ENCODE data around the gene ANKH.

Gene ANKH

DNA sequence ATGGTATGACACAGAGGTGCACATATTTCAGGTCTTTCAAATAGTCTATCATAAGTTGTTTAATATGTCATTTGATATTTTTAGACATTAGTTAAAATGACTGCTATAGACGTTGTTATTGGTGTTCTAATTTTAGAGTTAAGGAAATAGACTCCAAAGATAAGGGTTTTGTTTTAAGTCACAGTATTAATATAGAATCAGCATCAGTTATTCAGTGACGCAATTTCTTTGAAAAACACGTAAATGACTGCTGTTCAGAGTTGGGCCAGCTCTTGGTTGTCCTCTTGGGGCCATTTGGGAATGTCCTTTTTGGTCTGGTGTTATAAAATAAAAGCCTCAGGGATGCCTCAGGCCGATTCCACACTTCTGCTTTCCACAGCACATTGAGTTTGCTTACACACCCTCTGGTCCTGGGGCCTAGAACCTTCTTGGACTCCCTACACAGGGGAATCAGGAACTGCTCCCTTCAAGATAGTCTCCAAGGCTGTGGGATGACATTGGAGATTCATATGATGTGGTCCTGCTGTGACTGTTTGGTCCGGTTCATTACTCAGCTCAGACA, 192.7 kb downstream of the ANKH start:
- no peak for DNase-seq

DNA sequence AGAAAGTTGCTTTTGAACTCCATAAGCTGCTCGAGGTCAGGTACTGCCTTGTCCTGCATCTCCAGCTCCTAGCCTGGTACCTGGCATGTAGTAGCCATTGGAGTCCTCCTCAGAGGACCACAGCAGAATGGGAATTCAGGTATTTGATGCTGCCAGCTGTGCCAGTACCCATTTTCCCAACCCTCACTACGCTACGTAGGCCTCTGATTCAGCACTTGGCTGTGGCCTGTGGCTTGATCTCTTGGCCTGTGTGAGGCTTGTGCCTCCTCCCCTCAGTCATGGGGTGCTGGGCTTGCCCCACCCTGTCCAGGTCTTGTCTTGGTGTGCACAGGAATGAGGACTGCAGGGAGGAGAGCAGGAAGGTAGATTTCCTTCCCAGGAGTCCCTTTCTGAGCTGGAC, 195.3 kb downstream of the ANKH start:
- no peak for DNase-seq

DNA sequence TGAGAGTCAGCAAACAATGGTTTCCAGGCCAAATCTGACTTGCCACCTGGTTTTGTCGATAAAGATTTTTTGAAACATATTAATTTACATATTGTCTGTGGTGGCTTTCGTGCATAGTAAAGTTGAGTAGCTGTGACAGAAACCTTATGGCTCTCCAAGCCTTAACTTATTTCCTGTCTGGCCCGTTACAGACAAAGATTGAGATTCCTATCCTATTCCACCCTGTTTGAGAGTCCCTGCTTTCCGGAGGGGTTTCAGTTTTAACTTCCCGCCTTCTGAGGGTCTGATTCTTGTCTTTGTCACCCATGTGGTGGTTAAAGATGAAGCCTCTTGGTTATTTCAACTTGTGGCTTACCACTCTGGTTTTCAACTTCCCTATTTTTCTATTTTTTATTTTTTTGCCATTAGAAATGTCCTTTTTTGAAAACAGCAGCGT, 195.7 kb downstream of the ANKH start:
- DNase-seq: no peak

DNA sequence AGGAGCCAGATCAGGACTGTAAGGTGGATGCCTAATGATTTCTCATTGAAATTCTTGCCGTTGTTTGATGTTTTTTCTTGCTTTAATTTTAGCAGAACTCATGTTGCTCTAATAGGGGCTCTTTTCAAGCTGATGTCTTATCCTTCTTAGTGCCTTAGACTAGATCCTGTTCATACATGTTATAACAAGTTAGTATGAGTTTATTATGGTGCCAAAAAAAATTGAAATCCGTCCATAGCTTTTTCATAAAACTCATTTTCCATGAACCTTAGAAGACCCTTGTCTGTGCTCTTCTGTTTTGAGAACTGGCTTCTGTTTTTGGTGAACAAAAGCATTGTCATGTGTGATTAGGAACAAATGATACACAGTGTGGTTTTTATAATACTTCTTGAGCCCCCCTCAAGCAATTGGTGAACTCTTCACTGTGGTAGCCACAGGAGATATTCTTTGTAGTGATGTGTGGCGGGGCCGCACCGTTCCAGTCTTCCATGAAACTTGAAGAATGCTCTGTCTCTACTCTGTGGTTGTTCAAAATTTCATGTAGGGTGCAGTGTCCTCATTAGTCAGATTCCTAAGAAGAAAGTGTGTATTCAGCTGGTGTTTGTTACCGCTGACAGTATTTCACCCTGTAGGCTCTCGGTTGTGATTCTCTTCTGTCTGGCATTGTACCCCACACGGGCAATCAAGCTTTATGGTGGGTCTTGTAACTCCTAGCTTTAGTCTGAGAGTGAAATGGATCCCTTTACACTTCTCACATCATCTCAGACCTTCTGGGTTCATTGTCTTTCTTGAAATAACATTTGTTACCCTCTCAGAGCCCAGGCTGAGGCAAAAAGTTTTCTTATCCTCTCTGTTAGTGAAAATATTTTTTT, 196.4 kb downstream of the ANKH start:
- DNase-seq: no peak

DNA sequence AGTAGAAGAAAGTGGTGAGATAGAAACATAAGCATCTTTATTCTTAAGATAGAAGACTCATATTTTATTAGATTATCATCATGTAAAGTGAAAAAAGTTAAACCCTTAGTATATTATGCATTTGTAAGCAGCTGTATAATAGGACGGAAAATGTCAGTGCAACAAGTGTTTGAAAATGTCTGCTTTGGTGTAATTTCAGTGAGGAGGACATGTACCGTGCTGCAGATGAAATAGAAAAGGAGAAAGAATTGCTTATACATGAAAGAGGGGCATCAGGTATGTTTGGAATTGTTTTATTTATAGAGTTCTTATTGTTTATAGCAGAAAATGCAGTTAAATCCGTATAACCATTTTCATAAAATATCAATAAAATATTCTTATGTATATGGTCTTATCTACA, 198.1 kb downstream of the ANKH start:
- DNase-seq: no peak

DNA sequence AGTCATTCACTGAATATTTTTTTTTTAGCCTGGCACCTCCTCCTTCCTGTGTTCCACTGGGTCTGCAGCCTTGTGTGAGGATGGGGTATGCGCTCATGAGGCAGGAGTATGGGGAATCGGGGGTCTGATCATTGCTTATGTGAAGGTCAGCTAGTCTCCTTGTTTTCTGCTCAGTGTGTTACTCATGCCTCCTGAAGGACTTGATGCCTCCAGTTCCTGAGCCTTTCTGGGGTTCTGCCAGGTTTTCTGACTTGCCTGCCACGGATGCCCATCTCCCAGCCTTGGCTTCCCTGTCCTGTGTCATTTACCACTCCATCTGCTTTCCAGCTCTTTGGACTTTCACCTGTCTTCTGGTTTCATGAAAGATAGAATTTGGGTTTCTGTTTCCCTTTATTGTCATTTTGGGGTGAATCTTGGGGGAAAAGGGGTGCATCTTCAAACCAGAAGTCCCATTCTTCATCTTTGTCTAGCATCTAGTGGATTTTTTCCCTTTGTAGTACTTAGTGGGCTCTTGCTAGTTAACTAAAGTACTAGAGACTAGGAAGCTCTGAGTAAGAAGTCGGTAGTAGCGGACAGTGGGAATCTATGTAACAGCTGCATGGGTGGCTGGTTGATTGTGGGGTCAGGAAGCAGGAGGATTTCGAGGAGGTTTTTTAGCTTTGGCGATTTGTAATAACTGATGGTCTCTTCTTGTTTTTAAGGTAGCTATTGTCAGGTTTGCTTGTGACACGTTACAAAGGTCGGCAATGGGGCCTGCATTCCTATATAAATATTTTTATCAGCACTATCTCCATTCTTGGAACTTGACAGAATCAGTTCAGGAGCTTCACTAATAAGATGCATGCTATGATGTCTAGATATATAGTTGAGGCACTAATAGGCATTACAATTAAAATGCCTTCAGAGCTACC, 198.8 kb downstream of the ANKH start:
- no peak for DNase-seq

DNA sequence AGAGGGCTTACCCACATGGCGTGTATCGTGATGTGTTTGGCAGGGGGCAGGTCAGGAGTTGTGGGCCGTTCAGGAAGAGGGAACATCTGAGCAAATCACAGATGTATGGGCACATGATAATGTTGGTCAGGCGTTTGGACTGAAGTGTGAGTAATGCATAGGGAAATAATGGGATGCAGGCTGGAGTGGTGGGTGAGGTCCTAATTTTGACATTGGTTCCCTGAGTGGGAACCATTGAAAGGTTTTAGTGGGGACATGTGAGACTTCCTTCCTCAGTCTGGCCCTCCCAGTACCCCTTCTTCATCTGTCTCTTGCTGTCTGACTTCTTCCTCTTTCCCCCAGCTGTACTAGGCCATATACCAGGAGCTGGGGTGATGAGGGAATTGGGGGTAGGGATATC, 199.5 kb downstream of the ANKH start:
- DNase-seq: no peak

DNA sequence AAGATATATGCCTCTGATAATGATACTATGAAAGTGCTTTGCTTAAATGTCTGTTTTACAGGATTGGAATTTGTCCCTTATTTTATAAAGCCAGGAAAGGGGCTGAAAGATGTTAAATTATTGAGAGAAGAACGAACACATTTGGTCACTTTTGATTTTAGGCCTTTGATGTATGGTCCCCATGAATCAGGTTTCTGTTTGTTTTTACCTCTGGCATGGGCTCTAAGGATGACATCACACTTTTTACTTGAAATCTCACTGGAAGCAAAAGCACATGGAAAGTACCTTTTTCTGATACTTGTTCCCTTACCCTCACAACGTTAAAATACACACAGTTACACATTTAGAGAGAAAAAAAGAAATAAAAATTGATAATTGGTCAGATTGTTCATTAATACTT, 200.2 kb downstream of the ANKH start:
- DNase-seq: no peak

DNA sequence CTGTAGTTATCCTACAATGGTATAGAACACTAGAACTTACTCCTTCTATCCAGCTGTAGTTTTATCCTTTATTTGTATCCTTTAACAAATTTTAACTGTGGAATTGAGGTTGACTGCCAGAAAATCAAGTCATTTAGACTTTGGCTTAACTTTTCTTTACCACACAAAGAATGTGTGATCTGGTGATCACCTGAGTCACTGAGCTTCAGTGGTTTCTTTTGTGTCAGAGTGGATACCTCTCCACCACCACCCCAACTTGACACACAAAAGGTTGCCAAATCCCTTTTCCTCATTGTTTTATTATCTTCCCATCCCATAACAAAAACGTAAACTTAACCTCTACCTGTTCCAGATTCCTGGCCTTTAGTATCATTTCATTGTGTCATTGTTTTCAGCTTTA, 201.6 kb downstream of the ANKH start:
- no peak for DNase-seq

DNA sequence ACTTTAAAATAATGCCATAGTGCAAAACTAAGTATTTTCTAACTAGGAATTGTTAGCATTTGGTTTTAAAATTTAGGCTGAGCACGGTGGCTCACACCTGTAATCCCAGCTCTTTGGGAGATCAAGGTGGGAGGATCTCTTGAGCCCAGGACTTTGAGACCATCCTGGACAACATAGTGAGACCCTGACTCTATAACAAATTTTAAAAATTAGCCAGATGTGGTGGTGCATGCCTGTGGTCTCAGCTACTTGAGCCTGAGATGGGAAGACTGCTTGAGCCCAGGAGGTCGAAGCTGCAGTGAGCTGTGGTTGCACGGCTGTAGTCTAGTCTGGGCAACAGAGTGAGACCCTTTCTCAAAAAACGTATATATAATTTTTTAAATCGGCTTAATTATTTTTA, 202.2 kb downstream of the ANKH start:
- DNase-seq: no peak

DNA sequence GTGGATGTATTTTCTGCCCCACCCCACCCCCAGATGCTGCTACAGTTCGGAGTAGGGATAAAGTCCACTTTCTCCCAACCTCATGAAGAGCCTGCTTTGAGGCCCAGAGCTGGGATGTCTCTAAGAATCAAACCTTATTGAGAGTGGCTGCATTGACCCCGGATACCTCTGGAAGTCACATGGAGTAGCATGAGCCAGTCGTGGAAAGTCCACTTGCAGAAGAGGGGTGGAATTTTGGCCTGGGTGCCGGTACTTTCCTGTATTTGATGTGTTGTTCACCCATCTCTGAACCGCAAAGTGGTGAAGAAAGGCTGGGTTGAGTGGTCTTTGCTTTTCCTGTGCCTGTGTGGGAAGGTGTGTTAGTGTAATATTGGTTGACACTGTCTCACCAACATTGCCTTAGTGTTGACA, 203.4 kb downstream of the ANKH start:
- no peak for DNase-seq

DNA sequence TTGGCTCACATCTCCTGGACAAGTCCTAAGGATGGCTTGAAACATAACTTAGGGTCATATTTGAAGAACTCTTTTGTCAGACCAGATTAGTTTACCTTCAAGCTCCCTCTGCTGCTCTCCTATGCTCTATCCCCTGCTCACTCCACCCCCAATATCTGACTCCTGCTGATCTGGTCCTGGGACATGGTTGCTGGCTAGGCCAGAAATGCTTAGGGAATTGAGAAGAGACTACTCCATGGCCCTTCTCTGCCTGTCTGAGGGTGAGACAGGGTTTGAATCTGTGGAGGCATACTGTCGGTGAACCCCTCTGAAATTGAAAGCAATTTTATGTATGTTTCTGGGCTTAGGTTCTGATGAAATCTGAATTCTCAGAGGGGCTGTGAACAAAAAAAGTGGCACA, 203.8 kb downstream of the ANKH start:
- no peak for DNase-seq

DNA sequence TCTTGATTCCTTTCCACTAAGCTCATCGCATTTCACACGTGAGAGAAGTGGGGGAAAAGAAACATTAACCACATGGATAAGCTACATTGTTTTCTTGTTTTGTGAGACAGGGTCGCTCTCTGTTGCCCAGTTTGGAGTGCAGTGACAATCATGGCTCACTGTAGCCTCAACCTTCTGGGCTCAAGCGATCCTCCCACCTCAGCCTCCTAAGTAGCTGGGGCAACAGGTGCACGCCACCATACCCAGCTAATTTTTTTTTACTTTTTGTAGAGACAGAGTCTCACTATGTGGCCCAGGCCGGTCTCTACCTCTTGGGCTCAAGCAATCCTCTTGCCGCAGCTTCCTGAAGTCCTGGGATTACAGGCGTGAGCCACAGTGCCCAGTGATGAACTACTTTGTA, 204.3 kb downstream of the ANKH start:
- DNase-seq: no peak

DNA sequence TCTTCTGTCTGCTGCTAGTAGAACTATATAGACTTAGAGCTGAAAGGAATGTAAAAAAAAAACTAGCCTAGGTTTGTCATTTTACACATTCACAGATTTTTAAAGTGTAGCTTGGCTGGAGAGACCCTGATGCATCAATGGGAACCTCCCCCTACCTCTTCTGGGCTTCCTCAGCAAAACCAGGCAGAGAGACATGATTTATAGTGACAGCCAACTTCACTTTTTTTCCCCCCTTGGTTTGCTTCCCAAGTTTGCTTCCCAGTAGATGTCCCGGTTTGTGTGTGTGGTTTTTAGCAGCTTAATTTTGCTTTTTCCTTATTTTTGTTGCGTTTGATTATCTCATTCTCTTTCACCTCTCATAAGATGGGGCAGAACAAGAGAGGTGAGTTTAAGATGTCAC, 205.2 kb downstream of the ANKH start:
- DNase-seq: no peak

DNA sequence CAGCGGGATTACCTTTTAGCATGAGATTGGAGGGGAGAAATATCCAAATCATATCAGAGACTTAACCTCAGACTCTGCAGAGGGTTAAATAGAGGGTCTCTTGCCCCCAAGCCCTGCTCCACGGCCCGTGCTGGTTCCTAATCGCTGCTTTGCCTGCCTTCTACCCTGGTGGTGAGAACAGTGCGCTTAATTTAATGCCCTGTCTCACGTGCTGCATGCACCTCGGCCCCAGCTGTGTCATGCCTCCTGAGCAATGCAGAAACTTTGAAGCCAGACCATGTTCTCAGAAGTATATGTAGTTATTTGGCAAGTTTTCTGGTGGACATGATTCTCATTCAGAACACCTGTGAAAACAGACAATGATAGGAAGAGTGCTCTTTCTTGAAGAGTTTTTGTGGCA, 205.6 kb downstream of the ANKH start:
- DNase-seq: peak; percentile 22

DNA sequence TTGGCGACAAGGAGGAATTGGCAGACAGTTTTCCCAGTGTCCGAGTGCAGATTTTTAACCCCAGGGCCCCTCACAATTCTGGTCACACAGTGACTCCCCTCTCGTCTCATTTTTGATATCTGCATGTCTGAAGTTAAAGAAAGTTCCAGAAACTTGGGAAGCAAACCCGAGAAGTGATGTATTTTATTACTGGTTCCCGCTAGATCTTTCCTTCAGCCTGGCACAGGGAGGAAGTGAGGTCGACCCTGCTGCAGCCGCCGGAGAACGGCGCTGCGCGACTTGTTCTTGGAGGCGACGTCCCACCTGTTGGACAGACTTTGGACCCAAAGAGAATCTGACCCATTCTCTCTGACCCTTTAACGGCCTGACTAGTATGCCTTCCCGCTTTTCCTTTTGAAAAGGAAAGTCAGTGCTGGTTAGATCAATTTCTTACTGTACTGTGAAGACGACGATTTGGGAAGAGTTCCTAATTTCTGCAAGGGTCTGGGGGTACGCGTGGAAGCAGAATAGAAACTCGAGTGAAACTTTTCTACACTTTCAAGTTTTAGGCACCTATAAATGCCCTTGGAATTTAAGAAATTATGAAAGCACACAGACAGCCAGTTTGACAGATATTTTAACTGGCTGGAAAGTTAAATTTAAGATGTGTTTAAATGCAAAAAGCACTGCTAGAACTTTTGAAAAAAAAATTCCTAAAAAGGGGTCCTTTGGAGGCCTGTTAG, 206.3 kb downstream of the ANKH start:
- DNase-seq: peak; percentile 26

DNA sequence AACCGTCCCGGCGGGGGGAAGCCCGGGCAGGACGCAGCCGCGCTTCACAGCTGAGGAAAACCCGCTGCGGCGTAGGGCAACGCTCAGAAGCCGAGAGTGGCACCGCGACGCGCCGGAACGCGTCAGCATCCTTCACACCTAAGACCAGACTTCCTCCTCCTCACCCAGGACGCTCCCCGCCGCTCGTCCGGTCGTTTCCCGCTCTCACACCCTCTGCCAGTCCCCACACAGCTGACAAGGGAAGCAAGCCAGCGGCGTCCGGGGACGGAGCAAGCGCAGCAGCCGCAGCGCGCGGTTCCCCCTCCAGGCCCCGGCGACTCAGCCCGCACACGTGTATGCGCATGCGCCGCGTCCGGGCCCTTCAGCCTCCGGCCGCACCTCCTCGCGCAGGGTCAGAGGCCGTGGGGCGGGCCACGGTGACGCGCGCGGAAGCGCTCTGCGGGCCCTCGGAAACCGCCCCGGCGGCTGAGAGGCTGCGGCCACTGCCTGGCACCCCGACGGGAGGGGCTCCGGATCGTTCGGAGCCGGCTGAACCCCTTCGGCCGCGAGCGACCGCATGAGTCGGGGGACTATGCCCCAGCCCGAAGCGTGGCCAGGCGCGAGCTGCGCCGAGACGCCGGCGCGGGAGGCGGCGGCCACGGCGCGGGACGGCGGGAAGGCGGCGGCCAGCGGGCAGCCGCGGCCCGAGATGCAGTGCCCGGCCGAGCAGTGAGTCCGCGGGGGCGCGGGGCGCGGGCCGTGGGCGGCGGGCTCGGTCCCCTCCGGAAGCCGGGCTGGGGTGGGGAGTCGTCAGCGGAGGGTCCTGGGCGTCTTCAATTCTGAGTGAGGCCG, 207.1 kb downstream of the ANKH start, which contains the start of gene OTULIN:
TSS of gene OTULIN (plus strand) at position 449 of the 831 bp plus-strand sequence. CDS start at position 557, 108 bp downstream.
- DNase-seq: peak; percentile 89

DNA sequence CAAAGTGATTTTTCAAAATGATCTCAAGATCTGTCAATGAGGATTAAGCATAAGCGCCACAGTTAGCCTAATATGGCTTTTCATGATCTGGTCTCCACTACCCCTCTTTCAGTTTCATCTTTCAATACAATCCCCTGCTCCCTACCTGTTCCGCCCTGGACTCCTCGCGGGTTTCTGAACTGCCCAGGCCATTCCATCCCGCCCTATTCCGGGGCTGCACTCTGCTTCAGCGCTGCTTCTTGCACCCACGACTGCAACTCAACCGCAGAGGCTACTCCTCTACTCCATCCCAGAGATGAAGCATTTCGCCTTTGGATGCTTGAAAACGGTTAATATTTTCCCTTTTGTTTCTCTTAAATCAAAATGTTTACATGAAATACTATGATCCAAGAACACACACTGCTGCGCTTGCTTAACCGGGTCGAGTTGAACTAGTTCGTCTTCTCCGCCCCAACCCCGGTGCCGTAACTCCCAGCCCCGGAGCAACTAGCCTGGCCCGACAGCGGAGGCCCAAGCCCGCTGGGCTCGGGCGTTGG, 207.8 kb downstream of the ANKH start:
- peak; percentile 56 for DNase-seq

DNA sequence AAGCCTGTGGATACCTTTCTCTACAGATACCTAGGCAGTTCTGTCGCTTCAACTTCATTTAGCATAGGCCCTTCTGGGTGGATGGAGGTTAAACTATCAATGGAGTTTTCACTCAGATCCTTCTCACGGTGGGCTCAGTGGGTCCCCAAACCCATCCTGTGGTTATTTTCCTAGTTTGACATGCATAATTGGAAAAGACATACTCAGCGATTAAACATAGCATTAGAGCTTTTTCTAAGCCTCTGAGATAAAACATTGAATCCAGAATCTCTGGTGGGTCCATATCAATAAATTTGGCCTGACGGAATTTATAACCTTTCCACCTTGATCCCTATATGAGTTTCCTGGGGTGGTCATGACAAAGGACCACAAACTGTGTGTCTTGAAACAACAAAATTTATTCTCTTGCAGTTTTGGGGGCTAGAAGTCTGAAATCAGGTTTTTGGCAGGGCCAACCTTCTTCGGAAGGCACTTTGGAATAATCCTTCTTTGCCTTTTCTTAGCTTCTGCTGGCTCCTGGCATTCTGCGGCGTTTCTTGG, 208.8 kb downstream of the ANKH start:
- no peak for DNase-seq

DNA sequence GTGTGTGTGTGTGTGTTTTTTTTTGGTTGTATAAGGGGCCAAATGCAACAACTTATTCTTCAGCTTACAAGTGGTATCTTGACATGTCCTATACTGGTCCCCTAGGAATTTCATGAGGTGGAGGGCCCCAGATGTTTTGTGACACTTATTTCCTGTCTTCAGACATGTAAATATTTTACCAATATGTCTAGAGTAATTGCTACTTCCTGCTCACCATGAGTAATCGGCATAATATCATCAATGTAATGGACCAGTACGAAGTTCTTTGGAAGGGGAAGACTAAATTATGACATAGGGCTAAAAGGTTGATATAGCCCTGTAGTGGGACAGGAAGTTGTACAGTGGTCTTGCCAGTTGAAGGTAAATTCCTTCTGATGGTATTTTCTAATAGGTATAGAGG, 210.7 kb downstream of the ANKH start:
- DNase-seq: no peak

All from NCI-H2171 treated with DMSO at 0.1 percent for 48 hours (cell line).